ENCODE data around the gene P2RY4.
"Not testable (repeated sequence)": the region's sequence is repeated elsewhere in the genome, so short reads cannot be mapped to it uniquely, and the experiment has no call there.

The P2RY4 gene

DNA sequence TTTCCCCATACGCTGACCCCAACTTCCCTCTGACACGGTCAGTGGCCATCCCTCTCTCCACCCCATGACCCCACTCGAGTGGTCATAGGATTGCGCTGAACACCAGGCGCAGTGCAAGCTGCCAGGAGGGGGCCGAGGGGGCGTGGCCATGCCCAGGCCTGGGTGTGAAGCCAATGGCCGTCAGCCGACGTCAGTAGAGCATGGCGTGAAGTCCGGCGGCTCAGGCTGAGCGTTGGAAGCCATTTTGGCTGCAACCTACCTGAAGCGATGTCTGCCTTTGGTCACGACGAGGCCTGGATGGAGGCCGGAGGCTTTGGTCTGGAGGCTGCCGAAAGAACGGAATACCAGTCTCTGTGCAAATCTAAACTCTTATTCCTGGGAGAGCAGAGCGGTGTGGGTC lies 21.9 kb upstream of the P2RY4 start, which contains the start of gene RAB41:
TSS of gene RAB41 (plus strand) at position 222 of the 400 bp plus-strand sequence. CDS start at position 268, 46 bp downstream.
- TF ChIP-seq, protein P1, sequence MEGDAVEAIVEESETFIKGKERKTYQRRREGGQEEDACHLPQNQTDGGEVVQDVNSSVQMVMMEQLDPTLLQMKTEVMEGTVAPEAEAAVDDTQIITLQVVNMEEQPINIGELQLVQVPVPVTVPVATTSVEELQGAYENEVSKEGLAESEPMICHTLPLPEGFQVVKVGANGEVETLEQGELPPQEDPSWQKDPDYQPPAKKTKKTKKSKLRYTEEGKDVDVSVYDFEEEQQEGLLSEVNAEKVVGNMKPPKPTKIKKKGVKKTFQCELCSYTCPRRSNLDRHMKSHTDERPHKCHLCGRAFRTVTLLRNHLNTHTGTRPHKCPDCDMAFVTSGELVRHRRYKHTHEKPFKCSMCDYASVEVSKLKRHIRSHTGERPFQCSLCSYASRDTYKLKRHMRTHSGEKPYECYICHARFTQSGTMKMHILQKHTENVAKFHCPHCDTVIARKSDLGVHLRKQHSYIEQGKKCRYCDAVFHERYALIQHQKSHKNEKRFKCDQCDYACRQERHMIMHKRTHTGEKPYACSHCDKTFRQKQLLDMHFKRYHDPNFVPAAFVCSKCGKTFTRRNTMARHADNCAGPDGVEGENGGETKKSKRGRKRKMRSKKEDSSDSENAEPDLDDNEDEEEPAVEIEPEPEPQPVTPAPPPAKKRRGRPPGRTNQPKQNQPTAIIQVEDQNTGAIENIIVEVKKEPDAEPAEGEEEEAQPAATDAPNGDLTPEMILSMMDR (IDR thresholded peaks at IDR 0.05; ENCODE audit: control insufficient read depth, extremely low read depth, insufficient read depth): no peak
- H3K4me3 ChIP-seq (ENCODE audit: low read depth, low read length): no peak within 1 kb of the TSS
- DNase-seq (ENCODE audit: low read depth): no peak

DNA sequence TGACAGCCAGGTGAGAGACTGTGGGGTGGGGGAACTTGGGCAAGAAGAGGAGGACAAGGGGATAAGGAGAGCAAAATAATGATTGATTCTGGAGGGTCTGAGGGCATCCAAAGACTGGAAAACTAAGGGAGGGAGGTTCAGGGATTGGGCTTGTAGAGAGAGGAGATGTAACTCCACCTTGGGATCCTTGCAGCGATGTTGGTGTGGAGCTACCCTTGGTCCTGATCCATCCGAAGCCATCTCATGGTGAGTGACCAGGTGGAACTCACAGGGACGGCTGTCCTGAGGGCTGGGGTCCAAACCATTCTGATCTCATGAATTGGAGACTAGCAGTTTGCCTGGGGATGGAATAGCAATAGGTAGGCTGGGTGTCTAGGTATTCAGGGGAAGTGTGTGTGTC lies 20.6 kb upstream of the P2RY4 start:
- TF ChIP-seq, protein P1 (IDR thresholded peaks at IDR 0.05; ENCODE audit: control insufficient read depth, extremely low read depth, insufficient read depth): no peak
- H3K4me3 ChIP-seq (ENCODE audit: low read depth, low read length): no peak overlapping the region
- DNase-seq (ENCODE audit: low read depth): no peak

DNA sequence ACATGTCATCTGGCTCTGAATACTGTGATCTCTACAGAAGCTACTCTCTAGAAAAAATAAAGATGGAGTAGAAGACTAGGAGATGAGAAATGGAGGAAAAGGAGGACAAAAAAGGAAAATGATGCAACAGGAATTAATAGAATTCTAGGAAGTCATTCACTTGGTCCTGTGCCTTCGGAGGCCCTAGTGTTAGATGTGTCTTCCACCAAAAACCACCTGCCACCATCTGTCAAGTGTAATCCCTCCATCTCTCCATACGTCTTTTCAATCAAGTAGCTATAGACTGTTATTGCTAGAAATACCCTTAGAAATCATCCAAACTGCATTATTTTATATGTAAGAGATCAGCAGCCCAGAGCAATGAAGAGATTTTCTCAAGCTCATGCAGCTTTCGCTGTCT lies 19.1 kb upstream of the P2RY4 start:
- TF ChIP-seq, protein P1 (IDR thresholded peaks at IDR 0.05; ENCODE audit: control insufficient read depth, extremely low read depth, insufficient read depth): no peak
- no peak overlapping the region for H3K4me3 ChIP-seq (ENCODE audit: low read depth, low read length)
- no peak for DNase-seq (ENCODE audit: low read depth)

DNA sequence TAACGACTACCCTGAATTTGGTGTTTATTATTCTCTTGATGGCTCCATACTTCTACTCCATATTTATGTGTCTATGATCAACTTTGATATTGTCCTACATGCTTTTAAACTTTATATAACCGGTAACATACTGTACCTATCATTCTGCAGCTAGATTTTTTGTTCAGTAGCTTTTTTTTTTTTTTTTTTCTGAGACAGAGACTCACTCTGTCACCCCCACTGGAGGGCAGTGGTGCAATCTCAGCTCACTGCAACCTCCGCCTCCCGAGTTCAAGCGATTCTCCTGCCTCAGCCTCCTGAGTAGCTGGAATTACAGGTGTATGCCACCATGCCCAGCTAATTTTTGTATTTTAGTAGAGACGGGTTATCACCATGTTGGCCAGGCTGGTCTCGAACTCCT lies 14.0 kb upstream of the P2RY4 start:
- H3K4me3 ChIP-seq (ENCODE audit: low read depth, low read length); DNase-seq (ENCODE audit: low read depth): not testable (repeated sequence)

DNA sequence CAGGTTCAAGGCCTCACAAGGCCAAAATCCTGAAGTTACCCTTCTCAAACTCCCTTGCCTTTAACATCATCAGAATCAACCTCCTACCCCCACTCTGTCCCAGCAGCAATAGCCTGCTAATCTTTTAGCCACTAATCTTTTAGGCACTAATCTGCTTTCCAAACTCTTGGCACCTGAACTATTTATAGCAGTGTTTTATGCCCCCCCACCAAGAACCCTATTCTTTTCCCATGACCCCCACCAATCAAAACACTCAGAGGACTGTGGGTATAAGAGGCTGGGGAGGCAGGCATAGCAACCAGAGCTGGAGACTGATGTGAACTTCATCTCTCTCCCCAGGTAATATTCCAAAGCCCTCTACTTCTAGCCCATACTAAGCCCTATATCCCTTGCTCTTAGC lies 8.0 kb upstream of the P2RY4 start, which contains the start of gene ARR3:
TSS of gene ARR3 (plus strand) at position 301 of the 400 bp plus-strand sequence. CDS start 1,052 bp downstream, outside the sequence.
- no peak for DNase-seq (ENCODE audit: low read depth)
- H3K4me3 ChIP-seq (ENCODE audit: low read depth, low read length): no peak within 1 kb of the TSS
- TF ChIP-seq, protein P1 (IDR thresholded peaks at IDR 0.05; ENCODE audit: control insufficient read depth, extremely low read depth, insufficient read depth): no peak

DNA sequence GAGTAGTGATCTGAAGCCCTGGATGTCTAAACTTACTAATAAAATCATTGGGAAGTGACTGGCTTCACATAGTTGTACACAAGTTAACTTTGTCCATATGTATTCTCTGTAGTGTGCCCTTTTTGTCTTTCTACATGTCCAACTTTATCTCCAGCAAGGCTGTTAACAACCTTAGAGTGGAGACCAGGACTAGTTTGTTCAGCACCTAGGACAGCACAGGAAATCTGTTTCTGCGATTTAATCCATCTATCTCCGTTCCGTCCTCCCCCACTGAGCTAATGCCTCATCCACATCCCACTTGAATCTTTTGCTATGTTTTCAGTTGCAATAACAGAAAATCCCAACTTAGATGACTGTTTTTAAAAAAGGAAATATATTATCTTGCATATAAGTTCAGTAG lies 4.8 kb upstream of the P2RY4 start:
- H3K4me3 ChIP-seq (ENCODE audit: low read depth, low read length): no peak overlapping the region
- no peak for DNase-seq (ENCODE audit: low read depth)
- TF ChIP-seq, protein P1 (IDR thresholded peaks at IDR 0.05; ENCODE audit: control insufficient read depth, extremely low read depth, insufficient read depth): no peak

DNA sequence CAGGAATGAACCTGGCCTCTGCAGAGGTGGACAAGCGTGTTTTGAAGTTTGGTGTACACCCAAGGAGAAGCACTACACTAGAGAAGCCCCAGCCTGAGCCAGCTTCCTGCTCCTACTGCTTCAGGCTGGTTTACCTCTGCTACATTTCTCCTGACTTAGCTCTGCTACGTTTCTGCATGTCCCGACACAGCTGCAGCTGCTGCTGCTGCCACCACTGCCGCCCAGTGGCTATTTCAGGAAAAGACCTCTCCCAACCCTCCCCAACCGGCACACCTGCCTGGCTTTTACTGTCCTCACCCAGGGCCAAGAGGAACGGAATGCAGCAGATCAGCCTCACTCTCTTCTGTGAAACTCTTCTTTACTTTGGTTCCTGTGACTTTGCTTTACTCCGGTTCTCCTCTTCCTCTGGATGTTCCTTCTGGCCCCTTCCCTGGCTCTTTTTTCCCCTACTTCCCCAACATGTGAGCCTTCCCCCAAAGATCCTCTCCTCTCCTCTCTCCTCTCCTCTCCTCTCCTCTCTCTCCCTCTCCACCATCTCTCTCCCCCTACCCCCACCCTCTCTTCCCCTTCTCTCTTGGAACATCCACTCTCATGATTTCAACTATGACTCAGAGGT lies 3.1 kb upstream of the P2RY4 start:
- peak; percentile 40 for DNase-seq (ENCODE audit: low read depth)
- H3K4me3 ChIP-seq (ENCODE audit: low read depth, low read length): no peak overlapping the region
- TF ChIP-seq, protein P1 (IDR thresholded peaks at IDR 0.05; ENCODE audit: control insufficient read depth, extremely low read depth, insufficient read depth): peak; percentile 74

Measured in LNCaP clone FGC (cell line).